SK-N-SH (cell line): ENCODE measurements around the gene C1QL1. TPM values are rescaled to one million over a fixed set of nuclear protein-coding genes. Genes with fewer than 3 reads are reported as not detected.

Experiments used
- CTCF ChIA-PET: fragments of 300-600, 350-600 bp; formaldehyde crosslinking; extraction: SDS; loops from one replicate; lab custom pipeline; 2021; lab: Yijun Ruan, JAX
- POLR2A ChIA-PET: fragments of 350-600 bp; sonication (Branson Sonifier 250); formaldehyde crosslinking; extraction: SDS; loops from one replicate; lab custom pipeline; 2020; ENCODE audit warnings: antibody characterized with exemption, inconsistent platforms; lab: Yijun Ruan, JAX
- DNase-seq: peaks from one replicate; pipeline ENCODE4 v3.0.0; 2012
- H2AFZ ChIP-seq: fragments of 200-600 bp; sonication (generic); 2 replicates; pipeline ENCODE4 v1.8.1; 2016; ENCODE audit warnings: antibody characterized with exemption, mild to moderate bottlenecking, low read depth
- H3F3A ChIP-seq: fragments of 200-600 bp; sonication (generic); replicated peaks from 2 replicates; pipeline ENCODE3; 2016; ENCODE audit warnings: antibody characterized with exemption, mild to moderate bottlenecking; ENCODE audit not compliant: insufficient read depth
- H3K27ac ChIP-seq, 2 experiments: fragments of 200-500 bp in 1 of 2; fragments of 200-600 bp in 1 of 2; sonication (Bioruptor generic) in 1 of 2; sonication (generic), shearing (Covaris generic) in 1 of 2; 2 replicates each; pipeline versions ENCODE4 v1.5.1 to v1.6.1; 2014 to 2016; ENCODE audit warnings: low read depth in 2 of 2, inconsistent platforms in 1 of 2, low read length in 1 of 2, mild to moderate bottlenecking in 1 of 2, mixed read lengths in 1 of 2
- H3K27me3 ChIP-seq: fragments of 200-600 bp; sonication (generic), shearing (Covaris generic); 2 replicates; pipeline ENCODE4 v1.6.1; 2016; ENCODE audit warnings: mixed run types; ENCODE audit not compliant: insufficient read depth
- H3K36me3 ChIP-seq, 2 experiments: fragments of 200-500 bp in 1 of 2; fragments of 200-600 bp in 1 of 2; sonication (Bioruptor generic) in 1 of 2; sonication (generic) in 1 of 2; replicated peaks in 1 of 2; 2 replicates each; pipeline versions ENCODE3 to v1.5.1; 2014 to 2016; ENCODE audit warnings: low read length in 1 of 2, mild to moderate bottlenecking in 1 of 2; ENCODE audit not compliant: insufficient read depth in 2 of 2, control insufficient read depth in 1 of 2
- H3K4me1 ChIP-seq, 2 experiments: fragments of 200-500 bp in 1 of 2; fragments of 200-600 bp in 1 of 2; sonication (Bioruptor generic) in 1 of 2; sonication (generic), shearing (Covaris generic) in 1 of 2; 2 replicates each; pipeline versions ENCODE4 v1.5.1 to v1.6.1; 2014 to 2016; ENCODE audit warnings: low read depth in 1 of 2, low read length in 1 of 2, mixed run types in 1 of 2; ENCODE audit not compliant: insufficient read depth in 2 of 2, control insufficient read depth in 1 of 2
- H3K4me2 ChIP-seq: fragments of 200-600 bp; sonication (generic), shearing (Covaris generic); 2 replicates; pipeline ENCODE4 v1.6.1; 2017; ENCODE audit warnings: mixed run types
- H3K4me3 ChIP-seq, 2 experiments: fragments of 200-500 bp in 1 of 2; fragments of 200-600 bp in 1 of 2; sonication (Bioruptor generic) in 1 of 2; sonication (generic), shearing (Covaris generic) in 1 of 2; 2 replicates each; pipeline versions ENCODE4 v1.5.1 to v1.8.1; 2014 to 2016; ENCODE audit warnings: low read depth in 2 of 2, inconsistent platforms in 1 of 2, low read length in 1 of 2, mild to moderate bottlenecking in 1 of 2, mixed read lengths in 1 of 2, moderate library complexity in 1 of 2
- H3K79me2 ChIP-seq: fragments of 200-600 bp; sonication (generic); 2 replicates; pipeline ENCODE4 v1.8.1; 2017; ENCODE audit warnings: mild to moderate bottlenecking; ENCODE audit not compliant: insufficient read depth
- H3K9ac ChIP-seq: fragments of 200-600 bp; sonication (generic); 2 replicates; pipeline ENCODE4 v1.6.1; 2017; ENCODE audit warnings: mixed run types
- H3K9me2 ChIP-seq: fragments of 200-600 bp; sonication (generic); 2 replicates; pipeline ENCODE4 v1.6.1; 2017; ENCODE audit warnings: mixed run types
- H3K9me3 ChIP-seq: fragments of 200-600 bp; sonication (generic); 2 replicates; pipeline ENCODE4 v1.6.1; 2017; ENCODE audit warnings: mixed run types, mild to moderate bottlenecking, moderate library complexity
- H4K20me1 ChIP-seq: fragments of 200-600 bp; sonication (generic); 2 replicates; pipeline ENCODE4 v1.6.1; 2017; ENCODE audit warnings: mild to moderate bottlenecking, mixed run types; ENCODE audit not compliant: insufficient read depth
- CHD2 ChIP-seq: fragments of 150-350 bp; IDR thresholded peaks from 2 replicates; pipeline ENCODE4 v1.6.1; 2018; ENCODE audit warnings: low read length; ENCODE audit not compliant: partially characterized antibody
- CTCF ChIP-seq: fragments of 200-600 bp; sonication (generic); IDR thresholded peaks from 2 replicates; pipeline ENCODE4 v1.6.1; 2017; ENCODE audit warnings: antibody characterized with exemption, mild to moderate bottlenecking, moderate library complexity
- ELF1 ChIP-seq: IDR thresholded peaks from 2 replicates; pipeline ENCODE4 v1.4.0; 2012
- EZH2phosphoT487 ChIP-seq: fragments of 200-600 bp; sonication (generic); IDR thresholded peaks from 2 replicates; pipeline ENCODE4 v1.6.1; 2017; ENCODE audit warnings: low read depth, mixed run types, mild to moderate bottlenecking, antibody characterized with exemption, moderate library complexity, borderline replicate concordance
- FOSL2 ChIP-seq: IDR thresholded peaks from 2 replicates; pipeline ENCODE4 v1.4.0; 2012; ENCODE audit warnings: low read depth, mild to moderate bottlenecking, moderate library complexity, borderline replicate concordance
- FOXJ3 ChIP-seq: sonication (generic); formaldehyde crosslinking; IDR thresholded peaks from 2 replicates; pipeline ENCODE4 v1.5.1; 2020; ENCODE audit warnings: mild to moderate bottlenecking, missing genetic modification reagents
- GABPA ChIP-seq: IDR thresholded peaks from 2 replicates; pipeline ENCODE4 v1.4.0; 2012; ENCODE audit warnings: low read depth, mild to moderate bottlenecking
- IRF3 ChIP-seq: fragments of 150-350 bp; IDR thresholded peaks from 2 replicates; pipeline ENCODE4 v1.6.1; 2016; ENCODE audit warnings: mild to moderate bottlenecking, low read depth, low read length
- RAD21 ChIP-seq: IDR thresholded peaks from 2 replicates; pipeline ENCODE4 v1.6.1; 2012; ENCODE audit warnings: mild to moderate bottlenecking, low read length
- RFX5 ChIP-seq: IDR thresholded peaks from 2 replicates; pipeline ENCODE4 v1.6.1; 2012; ENCODE audit warnings: mild to moderate bottlenecking, improper control_type of control experiment, low read length
- TCF12 ChIP-seq: IDR thresholded peaks from 2 replicates; pipeline ENCODE4 v1.4.0; 2012
- TEAD4 ChIP-seq: IDR thresholded peaks from 2 replicates; pipeline ENCODE4 v1.4.0; 2012; ENCODE audit warnings: mild to moderate bottlenecking, borderline replicate concordance; ENCODE audit not compliant: insufficient read depth
- USF2 ChIP-seq: fragments of 150-350 bp; IDR thresholded peaks from 2 replicates; pipeline ENCODE4 v1.6.1; 2017; ENCODE audit warnings: antibody characterized with exemption, low read length, low read depth, borderline replicate concordance
- ZBTB33 ChIP-seq: IDR thresholded peaks from 2 replicates; pipeline ENCODE4 v1.4.0; 2012; ENCODE audit warnings: low read depth, borderline replicate concordance
- WGBS: methylation state at CpG from one replicate; pipeline ENCODE4 v1.1.6; 2017; ENCODE audit warnings: low lambda C conversion rate; 5-methylcytosine and 5-hydroxymethylcytosine counted together
- polyA plus RNA-seq, 3 experiments: library from polyadenylated mRNA; depleted of rRNA; stranded (reverse); fragments of >200 nt; gene quantifications; 2 replicates each; pipeline ENCODE4 v1.2.3, GENCODE V29; 2012

C1QL1 gene
- polyA plus RNA-seq, 1 of the 3 experiments (the other 2 are of a cell fraction) = 11.9 TPM

GRCh38 chr17:44932787-44933097 is 35.4 kb downstream of the C1QL1 start:
- Histone ChIP-seq H3K27ac (no peak overlapping the region), H3F3A (peaks cover 12% of the 10 kb centered on the region), H2AFZ (no peak overlapping the region), H3K9me3 (no peaks in the 10 kb centered on the region), H3K79me2 (peaks cover 21% of the 10 kb centered on the region), H4K20me1 (no peaks in the 10 kb centered on the region; the same call in 1 of the 2 replicates), H3K4me2 (no peak overlapping the region)
- CTCF ChIA-PET = interaction anchor here (0.7 to 17.2 kb wide), 7 partner anchors 8 to 202 kb away, joined by 3 to 433 read pairs (median 3); partner anchors contain the start of gene ACBD4
- DNase-seq = no peak
- 89% methylated on average over 5 of the region's 6 CpGs for WGBS
- no peak for TF ChIP-seq USF2
- TF ChIP-seq CHD2 = no peak
- no peak for TF ChIP-seq EZH2phosphoT487
- no peak for TF ChIP-seq ELF1
- TF ChIP-seq CTCF = no peak
- TF ChIP-seq FOXJ3 = no peak
- no peak for TF ChIP-seq TEAD4
- no peak for TF ChIP-seq GABPA
- no peak for TF ChIP-seq IRF3
- no peak for TF ChIP-seq RAD21
- TF ChIP-seq RFX5 = no peak
- TF ChIP-seq FOSL2 = no peak
- TF ChIP-seq ZBTB33 = no peak
- no peak for TF ChIP-seq TCF12
- TF ChIP-seq, all 33 proteins: peak for 0
- Histone ChIP-seq H3K27me3 (no peaks in the 10 kb centered on the region), H3K36me3 (peaks cover 19 to 52% of the 10 kb centered on the region in 2 experiments), H3K9ac (no peak overlapping the region), H3K9me2 (no peaks in the 10 kb centered on the region), H3K4me3 (no peak overlapping the region), H3K4me1 (peaks cover 0 to 21% of the 10 kb centered on the region in 2 experiments; a peak in 1 of 4 replicates)
- POLR2A ChIA-PET = interaction anchor here (0.6 to 1.4 kb wide), 3 partner anchors 14 to 150 kb away, joined by 3 to 4 read pairs (median 3); no protein-coding TSS in a partner anchor
